Activated naive CD8-positive, alpha-beta T cell treated with anti-CD3 and anti-CD28 coated beads, Interleukin-2, amount 10 ng/mL, durations not matched to agents 7 days and 5 days (primary cell): Measurements from ENCODE around the gene GRM5. TPM values are rescaled to one million over a fixed set of nuclear protein-coding genes. Genes with fewer than 3 reads are reported as not detected.
A peak's percentile ranks its signal among the peaks of the same experiment; 100 is the strongest.
"Not testable (repeated sequence)": the region's sequence is repeated elsewhere in the genome, so short reads cannot be mapped to it uniquely, and the experiment has no call there.

Experiments
- ATAC-seq: fragments of 150-1000 bp; cut with Tn5 transposase; one replicate; pipeline ENCODE4 v1.10.0; 2021; ENCODE audit warnings: low read depth, moderate library complexity
- POLR2A ChIA-PET: fragments of 350-600 bp; sonication (Branson Sonifier 250); formaldehyde crosslinking; loops from one replicate; lab custom pipeline; 2021; ENCODE audit warnings: antibody characterized with exemption; lab: Charles Lee
- DNase-seq: peaks from one replicate; pipeline ENCODE4 v3.0.0; 2021
- H3K27ac Mint-ChIP-seq: one replicate; pipeline ENCODE4 v1.8.0; 2022; ENCODE audit warnings: mild to moderate bottlenecking, mixed read lengths
- H3K27me3 Mint-ChIP-seq: one replicate; pipeline ENCODE4 v1.8.0; 2022; ENCODE audit warnings: mild to moderate bottlenecking, moderate library complexity, mixed read lengths
- H3K36me3 Mint-ChIP-seq: one replicate; pipeline ENCODE4 v1.8.0; 2021; ENCODE audit warnings: mild to moderate bottlenecking, mixed read lengths
- H3K4me1 Mint-ChIP-seq: one replicate; pipeline ENCODE4 v1.8.0; 2021; ENCODE audit warnings: mixed read lengths
- H3K4me3 Mint-ChIP-seq: one replicate; pipeline ENCODE4 v1.8.0; 2022; ENCODE audit warnings: mild to moderate bottlenecking, moderate library complexity, mixed read lengths
- H3K9me3 Mint-ChIP-seq: one replicate; pipeline ENCODE4 v1.8.0; 2021; ENCODE audit warnings: mixed read lengths
- total RNA-seq, 2 experiments: library from RNA; stranded (reverse); gene quantifications; one replicate each; pipeline ENCODE4 v1.2.3, GENCODE V29; 2021

The GRM5 gene
- total RNA-seq, 2 experiments from 2014 or later = not detected

DNA sequence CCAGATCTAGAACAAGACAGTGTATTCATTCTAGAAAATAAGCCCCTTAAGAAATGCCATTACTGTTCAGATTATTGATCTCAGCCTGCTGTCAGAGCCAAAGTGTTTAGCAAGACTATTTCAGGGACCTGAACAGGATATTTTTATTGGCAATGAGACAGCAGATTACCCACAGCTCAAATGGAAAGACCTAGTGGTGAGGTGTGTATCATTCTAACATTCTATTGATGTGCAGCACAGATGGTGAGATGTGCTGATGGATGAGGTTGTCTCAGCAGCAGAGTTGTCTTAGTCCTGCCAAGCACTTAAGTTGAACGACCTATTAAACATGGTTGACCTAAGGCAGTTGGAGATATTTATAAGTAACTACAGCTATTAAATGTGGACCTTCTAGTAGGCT is 219.5 kb downstream of the GRM5 start:
- ATAC-seq, H3K4me3 Mint-ChIP-seq, H3K27me3 Mint-ChIP-seq, DNase-seq, H3K27ac Mint-ChIP-seq, POLR2A ChIA-PET: not testable (repeated sequence)
- H3K36me3 Mint-ChIP-seq = peaks cover 17% of the 10 kb centered on the region
- H3K9me3 Mint-ChIP-seq = peaks cover 13% of the 10 kb centered on the region
- H3K4me1 Mint-ChIP-seq = peaks cover 32% of the 10 kb centered on the region

GRCh38 chr11:88844941-88845340 is 220.8 kb downstream of the GRM5 start:
- H3K4me1 Mint-ChIP-seq = peaks cover 37% of the 10 kb centered on the region
- peak; percentile 46 for ATAC-seq
- peak overlapping the region; percentile 88 for H3K27ac Mint-ChIP-seq
- DNase-seq, H3K27me3 Mint-ChIP-seq, POLR2A ChIA-PET: not testable (repeated sequence)
- peaks cover 27% of the 10 kb centered on the region for H3K36me3 Mint-ChIP-seq
- H3K9me3 Mint-ChIP-seq = peaks cover 18% of the 10 kb centered on the region
- peak overlapping the region; percentile 63 for H3K4me3 Mint-ChIP-seq

DNA sequence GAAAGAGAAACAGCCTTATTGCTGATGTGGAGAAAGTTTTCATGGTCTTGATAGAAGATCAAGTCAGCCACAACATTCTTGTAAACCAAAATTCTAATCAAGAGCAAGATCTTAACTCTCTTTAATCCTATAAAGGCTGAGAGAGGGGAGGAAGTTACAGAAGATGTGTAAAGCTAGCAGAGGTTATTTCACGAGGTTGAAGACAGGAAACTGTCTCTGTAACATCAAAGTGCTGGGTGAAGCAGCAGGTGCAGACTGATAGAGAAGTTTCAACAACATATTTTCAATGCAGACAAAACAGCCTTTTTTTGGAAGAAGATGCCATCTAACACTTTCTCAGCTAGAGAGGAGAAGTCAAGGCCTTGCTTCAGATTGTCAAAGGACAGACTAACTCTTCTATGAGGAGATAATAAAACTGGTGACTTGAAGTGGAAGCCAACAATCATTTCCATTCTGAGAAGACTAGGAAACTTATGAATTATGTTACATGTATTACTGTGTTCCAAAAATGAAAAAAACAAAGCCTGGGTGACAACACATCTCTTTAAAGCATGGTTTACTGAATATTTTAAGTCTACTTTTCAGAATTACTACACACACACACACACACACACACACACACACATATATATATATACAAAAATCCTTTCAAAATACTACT is 221.9 kb downstream of the GRM5 start:
- H3K36me3 Mint-ChIP-seq = peaks cover 28% of the 10 kb centered on the region
- ATAC-seq = peak; percentile 95
- peak overlapping the region; percentile 39 for H3K4me3 Mint-ChIP-seq
- DNase-seq, POLR2A ChIA-PET, H3K27me3 Mint-ChIP-seq: not testable (repeated sequence)
- H3K4me1 Mint-ChIP-seq = peaks cover 38% of the 10 kb centered on the region
- peak overlapping the region; percentile 88 for H3K27ac Mint-ChIP-seq
- peaks cover 18% of the 10 kb centered on the region for H3K9me3 Mint-ChIP-seq

DNA sequence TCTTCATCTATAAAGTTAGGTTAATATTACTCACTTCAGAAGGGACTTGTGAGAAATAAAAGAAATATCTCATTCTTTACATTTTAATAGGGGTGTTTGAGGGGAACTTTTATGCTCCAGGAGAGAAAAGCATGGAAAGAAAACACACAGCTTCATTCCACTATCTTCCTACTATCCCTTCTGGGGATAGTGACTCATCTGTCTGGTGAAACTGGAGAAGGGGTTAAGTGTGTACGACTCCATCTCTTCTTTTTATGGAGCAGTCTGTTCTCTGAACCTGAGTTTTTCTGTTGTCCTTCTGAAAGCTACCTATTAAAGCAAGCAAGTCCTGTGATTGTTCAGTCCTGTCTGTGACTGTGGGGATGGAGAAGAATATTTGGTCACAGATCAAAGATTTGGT is 227.6 kb downstream of the GRM5 start:
- H3K27me3 Mint-ChIP-seq, DNase-seq, ATAC-seq, H3K4me3 Mint-ChIP-seq, POLR2A ChIA-PET, H3K27ac Mint-ChIP-seq: not testable (repeated sequence)
- Mint-ChIP-seq H3K9me3 (peaks cover 14% of the 10 kb centered on the region), H3K4me1 (peaks cover 19% of the 10 kb centered on the region), H3K36me3 (peaks cover 24% of the 10 kb centered on the region)

DNA sequence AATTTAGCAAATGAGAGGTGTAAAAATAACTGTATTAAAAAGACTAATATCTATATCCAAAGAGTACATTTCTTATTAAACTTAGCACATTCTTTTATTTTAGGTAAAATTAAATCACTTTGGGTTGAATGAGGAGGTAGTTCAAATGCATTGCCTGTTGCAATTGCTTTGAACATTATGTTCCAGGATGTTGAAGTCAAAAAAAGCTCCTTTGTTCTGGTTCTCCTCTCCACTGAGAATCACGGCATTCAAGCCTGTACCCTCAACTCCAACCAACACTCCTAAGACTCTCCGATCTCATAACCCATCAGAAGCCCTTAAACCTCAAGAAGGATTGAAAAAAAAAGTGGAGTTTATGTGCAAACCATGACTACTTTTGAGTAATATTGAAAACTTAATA is 230.1 kb downstream of the GRM5 start:
- DNase-seq, H3K4me3 Mint-ChIP-seq, H3K36me3 Mint-ChIP-seq, H3K27me3 Mint-ChIP-seq, H3K9me3 Mint-ChIP-seq, POLR2A ChIA-PET, ATAC-seq: not testable (repeated sequence)
- Mint-ChIP-seq H3K27ac (peak overlapping the region; percentile 10), H3K4me1 (peaks cover 10% of the 10 kb centered on the region)

DNA sequence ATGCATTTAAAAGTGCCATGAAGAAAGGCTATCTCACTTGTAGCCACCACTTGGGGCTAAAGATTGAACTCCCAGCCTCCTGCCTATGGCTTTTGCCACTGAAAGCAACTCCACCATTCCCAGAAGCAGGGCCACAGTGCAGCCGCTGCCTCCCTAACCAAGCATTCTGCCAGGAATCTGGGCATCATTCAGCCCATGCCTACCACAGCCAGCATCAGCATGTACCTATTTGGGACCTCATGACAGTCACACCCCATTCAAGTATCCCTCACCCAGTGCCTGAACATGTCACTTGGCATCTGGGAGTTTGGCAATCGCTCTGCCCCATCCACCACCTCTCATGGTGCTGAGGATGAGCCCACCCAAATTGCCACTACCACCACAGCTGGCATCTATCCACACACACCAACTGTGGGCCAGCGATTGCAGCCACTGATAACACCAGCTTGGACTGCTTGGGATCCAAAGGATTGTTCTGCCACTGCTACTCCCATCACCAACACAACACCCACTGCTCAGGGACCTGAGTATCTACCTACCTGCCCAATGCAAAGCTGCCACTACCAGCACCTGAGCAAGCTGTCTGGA is 234.4 kb downstream of the GRM5 start:
- peaks cover 2% of the 10 kb centered on the region for H3K4me1 Mint-ChIP-seq
- POLR2A ChIA-PET = no interaction called here
- DNase-seq (no peak), ATAC-seq (no peak)
- no peak overlapping the region for H3K27ac Mint-ChIP-seq
- H3K9me3 Mint-ChIP-seq = peaks cover 1% of the 10 kb centered on the region
- no peak overlapping the region for H3K4me3 Mint-ChIP-seq
- H3K36me3 Mint-ChIP-seq = peaks cover 2% of the 10 kb centered on the region
- H3K27me3 Mint-ChIP-seq = no peaks in the 10 kb centered on the region

DNA sequence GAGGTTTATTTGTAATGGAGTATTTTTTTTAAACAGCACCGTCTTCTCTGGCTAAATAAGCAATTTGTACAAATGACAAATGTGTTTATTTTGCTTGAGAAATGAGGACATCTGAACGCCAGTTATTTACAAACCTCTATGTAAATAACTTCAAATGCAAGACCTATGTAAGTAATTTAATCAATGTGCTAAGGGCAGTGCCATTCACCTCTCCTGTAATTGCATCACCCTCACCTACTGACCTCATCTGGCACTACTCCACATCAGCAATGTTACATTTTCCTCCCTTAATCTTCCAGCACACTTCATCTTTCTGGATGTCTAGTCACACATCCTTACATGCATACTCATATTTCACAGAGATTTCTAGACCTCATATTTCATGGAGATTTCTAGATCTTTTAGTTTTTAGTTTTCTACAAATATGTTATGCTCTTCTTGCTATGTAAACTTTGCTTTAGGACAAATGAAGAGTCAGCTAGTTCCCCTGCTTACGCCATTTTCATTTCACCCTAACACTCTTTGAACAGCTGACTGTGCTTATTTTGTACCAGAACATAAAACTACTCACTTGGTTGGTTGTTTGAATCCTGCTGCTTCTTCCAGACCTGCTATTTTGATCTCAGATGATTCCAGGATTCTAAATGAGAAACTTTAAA is 238.6 kb downstream of the GRM5 start:
- H3K36me3 Mint-ChIP-seq = no peaks in the 10 kb centered on the region
- H3K9me3 Mint-ChIP-seq = no peaks in the 10 kb centered on the region
- no peak for ATAC-seq
- DNase-seq = no peak
- H3K27me3 Mint-ChIP-seq = no peaks in the 10 kb centered on the region
- POLR2A ChIA-PET = no interaction called here
- H3K27ac Mint-ChIP-seq = no peak overlapping the region
- no peak overlapping the region for H3K4me3 Mint-ChIP-seq
- no peaks in the 10 kb centered on the region for H3K4me1 Mint-ChIP-seq

DNA sequence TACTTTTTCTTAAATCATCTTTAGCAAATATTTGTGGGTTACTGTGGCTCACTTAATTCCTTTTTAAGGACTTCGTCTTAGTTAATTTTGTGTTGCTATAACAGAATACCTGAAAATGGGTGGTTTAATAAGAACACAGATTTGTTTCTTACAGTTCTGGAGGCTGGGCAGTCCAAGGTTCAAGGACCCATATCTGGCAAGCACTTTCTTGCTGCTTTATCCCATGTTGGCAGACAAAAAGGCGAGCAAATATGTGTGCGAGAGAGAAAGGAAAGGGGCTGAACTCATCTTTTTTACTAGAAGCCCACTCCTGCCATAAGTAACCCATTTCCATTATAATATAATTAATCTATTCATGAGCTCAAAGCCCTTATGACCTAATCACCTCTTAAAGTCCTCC is 246.2 kb downstream of the GRM5 start:
- Mint-ChIP-seq H3K27ac (no peak overlapping the region), H3K4me3 (no peak overlapping the region), H3K4me1 (no peaks in the 10 kb centered on the region), H3K36me3 (peaks cover 1% of the 10 kb centered on the region), H3K27me3 (no peaks in the 10 kb centered on the region), H3K9me3 (peaks cover 5% of the 10 kb centered on the region)
- ATAC-seq = no peak
- POLR2A ChIA-PET = no interaction called here
- no peak for DNase-seq

DNA sequence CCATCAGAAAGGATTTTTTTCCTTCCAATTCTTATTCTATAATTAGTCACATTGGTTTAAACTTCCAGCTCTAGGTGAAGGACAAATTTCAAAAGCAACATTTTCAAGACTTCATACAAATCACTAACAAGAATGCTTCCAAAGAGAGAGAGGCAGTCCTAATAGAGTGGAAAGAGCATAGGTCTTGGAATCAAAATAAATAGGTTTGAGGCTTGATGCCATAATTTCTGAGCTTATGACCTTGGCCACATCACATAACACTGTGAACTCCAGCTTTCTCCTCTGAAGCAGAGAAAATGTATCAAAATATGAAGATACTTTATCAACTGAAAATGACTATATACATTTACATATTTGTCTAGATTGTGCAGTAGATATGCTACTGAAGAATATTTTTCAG is 246.8 kb downstream of the GRM5 start:
- no peaks in the 10 kb centered on the region for H3K27me3 Mint-ChIP-seq
- H3K9me3 Mint-ChIP-seq = peaks cover 6% of the 10 kb centered on the region
- POLR2A ChIA-PET = no interaction called here
- ATAC-seq (no peak), DNase-seq (no peak)
- no peak overlapping the region for H3K4me3 Mint-ChIP-seq
- H3K27ac Mint-ChIP-seq = no peak overlapping the region
- peaks cover under 1% of the 10 kb centered on the region for H3K4me1 Mint-ChIP-seq
- peaks cover 1% of the 10 kb centered on the region for H3K36me3 Mint-ChIP-seq

DNA sequence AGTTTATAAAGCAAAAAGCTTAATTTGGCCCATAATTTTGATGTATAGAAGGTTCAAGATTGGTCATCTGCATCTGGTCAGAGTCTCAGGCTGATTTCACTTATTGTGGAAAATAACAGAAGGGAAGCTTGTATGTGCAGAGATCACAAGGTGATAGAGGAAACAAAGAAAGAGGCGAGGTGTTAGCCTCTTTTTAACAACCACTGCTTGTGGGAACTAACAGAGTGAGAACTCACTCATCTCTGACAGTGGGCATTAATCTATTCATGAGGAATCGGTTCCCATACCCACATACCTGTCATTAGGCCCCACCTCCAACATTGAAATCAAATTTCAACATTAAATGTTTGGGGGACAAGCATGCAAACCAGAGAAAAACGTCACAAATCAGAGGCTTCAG is 250.3 kb downstream of the GRM5 start:
- Mint-ChIP-seq H3K27ac (no peak overlapping the region), H3K9me3 (peaks cover 6% of the 10 kb centered on the region), H3K36me3 (peaks cover 1% of the 10 kb centered on the region), H3K4me1 (peaks cover 4% of the 10 kb centered on the region), H3K27me3 (no peaks in the 10 kb centered on the region), H3K4me3 (no peak overlapping the region)
- POLR2A ChIA-PET = no interaction called here
- DNase-seq (no peak), ATAC-seq (no peak)

DNA sequence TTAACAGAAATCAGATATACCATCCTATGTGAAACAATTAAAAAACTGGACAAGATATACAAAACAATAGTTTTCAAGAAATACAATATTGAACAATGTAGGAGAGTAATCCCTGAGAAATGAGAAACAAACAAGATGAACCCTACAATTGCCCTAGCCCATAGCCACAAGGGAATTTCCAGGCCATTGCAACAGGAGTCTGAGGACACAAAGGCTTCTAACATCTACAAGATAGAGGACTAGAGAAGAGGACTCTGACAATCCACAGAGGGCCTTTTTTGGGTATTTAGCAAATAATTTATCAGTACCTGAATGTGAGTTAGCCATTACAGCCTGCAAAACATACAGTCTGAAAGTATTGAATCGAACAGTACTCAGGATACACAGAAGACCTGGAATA is 251.7 kb downstream of the GRM5 start:
- DNase-seq (no peak), ATAC-seq (no peak)
- Mint-ChIP-seq H3K9me3 (peaks cover 6% of the 10 kb centered on the region), H3K4me1 (peaks cover 4% of the 10 kb centered on the region), H3K36me3 (peaks cover 1% of the 10 kb centered on the region), H3K27me3 (no peaks in the 10 kb centered on the region), H3K4me3 (no peak overlapping the region), H3K27ac (no peak overlapping the region)
- POLR2A ChIA-PET = no interaction called here

DNA sequence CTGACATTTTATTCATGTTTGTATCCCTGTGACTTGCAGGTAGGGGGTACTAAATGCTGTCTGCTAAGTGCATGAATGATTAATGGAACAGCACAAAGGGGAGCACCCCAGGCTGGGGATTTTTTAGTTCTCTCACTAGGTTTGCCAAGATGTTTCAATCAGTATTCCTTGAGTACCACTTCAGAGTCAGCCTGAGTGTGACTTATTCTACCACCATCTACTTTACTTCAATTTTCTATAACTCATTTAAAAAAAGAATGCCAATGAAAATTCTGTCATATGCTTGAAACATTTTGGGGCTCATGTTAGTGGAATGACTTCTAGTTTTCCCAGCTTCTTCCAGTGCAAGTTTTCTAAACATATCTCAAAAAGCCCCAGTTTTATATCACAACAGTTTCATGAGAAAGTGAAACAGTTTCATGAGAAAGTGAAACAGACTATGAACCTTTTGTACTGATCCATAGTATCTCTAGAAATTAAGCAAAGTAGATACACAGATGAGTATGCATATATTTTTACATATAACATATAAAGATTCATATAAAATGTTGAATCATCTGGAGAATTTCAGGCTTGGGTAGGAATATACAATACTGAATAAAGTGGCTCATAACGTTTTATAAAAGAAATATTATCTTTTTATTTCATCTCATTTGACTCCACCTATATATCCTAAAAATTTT is 252.4 kb downstream of the GRM5 start:
- POLR2A ChIA-PET = no interaction called here
- Mint-ChIP-seq H3K9me3 (peaks cover 6% of the 10 kb centered on the region), H3K27me3 (no peaks in the 10 kb centered on the region), H3K27ac (peak overlapping the region; percentile 27), H3K36me3 (peaks cover 1% of the 10 kb centered on the region), H3K4me3 (peak overlapping the region; percentile 31), H3K4me1 (peaks cover 4% of the 10 kb centered on the region)
- DNase-seq (no peak), ATAC-seq (no peak)

DNA sequence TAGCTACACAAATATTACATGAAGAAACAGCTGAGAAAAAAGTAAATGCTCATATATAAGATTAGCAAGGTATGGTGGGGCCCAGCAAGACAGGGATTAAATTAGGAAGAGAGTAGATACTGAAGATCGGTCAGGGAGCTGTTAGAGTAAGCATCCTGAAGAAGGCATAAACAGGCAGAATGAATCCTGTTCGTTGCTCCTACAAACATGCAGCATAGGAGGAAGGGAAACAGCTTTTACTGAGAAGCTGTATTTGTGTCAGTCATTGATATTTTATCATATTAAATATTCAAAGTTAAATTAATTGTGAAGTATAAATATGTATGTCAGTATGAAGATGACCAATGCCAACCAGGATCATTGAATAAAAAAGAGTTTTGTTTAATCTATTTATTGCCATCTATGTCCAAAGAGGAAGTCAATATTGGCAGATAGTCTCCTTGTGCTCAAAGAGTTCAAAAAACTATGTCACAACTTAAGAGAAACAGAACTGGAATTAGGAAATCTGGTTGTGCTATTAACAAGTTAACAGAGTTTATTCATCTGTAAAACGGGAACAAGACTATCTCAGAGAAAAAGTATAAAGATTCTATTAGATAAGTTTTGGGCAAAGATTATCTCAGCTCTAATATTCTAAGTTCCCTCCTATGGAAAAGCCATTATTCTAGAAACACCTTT is 255.2 kb downstream of the GRM5 start:
- Mint-ChIP-seq H3K4me3 (no peak overlapping the region), H3K27me3 (no peaks in the 10 kb centered on the region), H3K36me3 (peaks cover 1% of the 10 kb centered on the region), H3K4me1 (peaks cover 6% of the 10 kb centered on the region), H3K27ac (no peak overlapping the region), H3K9me3 (peaks cover 7% of the 10 kb centered on the region)
- DNase-seq (no peak), ATAC-seq (no peak)
- POLR2A ChIA-PET = no interaction called here
